EL (cell line): ENCODE measurements around the gene COQ3.

ENCODE experiments used
- DNase-seq: peaks from one replicate; pipeline ENCODE4 v3.0.0-alpha.2; 2016

Gene COQ3, protein sequence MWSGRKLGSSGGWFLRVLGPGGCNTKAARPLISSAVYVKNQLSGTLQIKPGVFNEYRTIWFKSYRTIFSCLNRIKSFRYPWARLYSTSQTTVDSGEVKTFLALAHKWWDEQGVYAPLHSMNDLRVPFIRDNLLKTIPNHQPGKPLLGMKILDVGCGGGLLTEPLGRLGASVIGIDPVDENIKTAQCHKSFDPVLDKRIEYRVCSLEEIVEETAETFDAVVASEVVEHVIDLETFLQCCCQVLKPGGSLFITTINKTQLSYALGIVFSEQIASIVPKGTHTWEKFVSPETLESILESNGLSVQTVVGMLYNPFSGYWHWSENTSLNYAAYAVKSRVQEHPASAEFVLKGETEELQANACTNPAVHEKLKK

DNA sequence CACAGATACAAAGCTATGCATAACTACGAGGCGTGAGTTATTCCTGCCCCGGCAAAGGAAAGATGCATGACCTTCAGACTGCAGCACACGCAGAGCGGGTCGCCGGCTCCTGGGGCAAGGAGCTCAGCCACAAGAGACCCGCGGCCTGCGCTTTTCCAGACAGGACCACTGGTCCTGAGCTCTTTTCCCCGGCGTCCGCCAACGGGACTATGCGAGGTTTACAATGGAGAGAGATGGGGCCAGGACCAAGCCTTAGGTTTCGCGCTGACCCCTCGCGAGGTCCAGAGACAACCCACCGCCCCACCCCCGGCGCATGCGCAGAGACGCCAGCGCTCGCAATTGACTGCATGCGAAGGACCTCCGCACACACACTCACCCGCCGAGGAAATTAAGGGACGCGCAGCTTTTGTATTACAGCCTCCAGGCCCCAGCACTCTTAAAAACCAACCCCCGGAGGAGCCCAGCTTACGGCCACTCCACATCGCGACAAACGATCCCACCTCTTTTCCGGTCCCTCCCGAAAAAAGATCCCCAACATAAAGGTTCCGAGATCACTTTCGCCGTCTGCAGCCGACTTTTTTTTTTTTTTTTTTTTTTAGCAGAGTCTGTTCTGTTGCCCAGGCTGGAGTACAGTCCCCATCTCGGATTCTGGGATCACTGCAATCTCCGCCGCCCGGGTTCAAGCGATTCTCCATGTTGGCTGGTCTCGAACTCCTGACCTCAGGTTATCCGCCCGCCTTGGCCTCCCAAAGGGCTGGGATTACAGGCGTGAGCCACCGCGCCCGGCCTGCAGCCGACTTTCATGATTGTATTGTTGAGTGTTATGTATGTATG is at the start of gene COQ3:
Gene COQ3, minus strand, starts transcription at position 498 of the 834 bp plus-strand sequence. Its CDS starts 16 bp downstream, at position 482.
- peak; percentile 81 for DNase-seq

- peak; percentile 27 for DNase-seq
Measured at GRCh38 chr6:99434702-99435530, 40.9 kb upstream of the COQ3 start.

DNA sequence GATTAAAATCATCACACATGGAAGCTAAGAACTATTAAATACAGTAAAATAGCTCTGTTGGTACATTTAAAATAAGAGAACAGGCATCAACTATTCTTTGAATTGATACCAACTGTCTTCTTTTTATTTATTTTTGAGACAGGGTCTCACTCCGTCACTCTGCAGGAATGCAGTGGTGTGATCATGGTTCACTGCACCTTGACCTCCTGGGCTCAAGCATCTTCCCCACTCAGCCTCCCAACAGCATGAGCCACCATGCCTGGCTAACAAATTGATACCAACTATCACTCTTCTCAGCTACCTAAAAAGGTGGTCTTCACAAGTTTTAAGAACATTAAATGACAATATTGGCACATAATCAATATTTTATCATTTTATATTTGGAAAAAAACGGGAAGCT is 38.9 kb upstream of the COQ3 start:
- no peak for DNase-seq

- no peak for DNase-seq
Measured at GRCh38 chr6:99431901-99432300, 37.9 kb upstream of the COQ3 start.

GRCh38 chr6:99427988-99428387 is 34.0 kb upstream of the COQ3 start:
- DNase-seq = no peak

DNA sequence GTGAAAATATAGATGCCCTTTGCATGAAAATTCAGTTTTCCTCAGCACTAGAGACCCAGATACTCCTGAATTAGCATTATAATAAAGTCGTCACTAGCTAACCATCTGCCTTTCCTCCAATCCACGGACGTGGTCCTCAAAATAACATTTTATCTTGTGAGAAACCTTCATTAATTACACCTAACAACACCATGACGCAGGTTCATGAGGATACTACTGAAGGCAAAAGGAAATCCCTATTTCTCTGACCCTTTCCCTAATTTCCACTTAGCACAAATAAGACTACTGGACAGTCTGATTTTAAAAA is 32.4 kb upstream of the COQ3 start:
- DNase-seq = no peak

GRCh38 chr6:99425647-99426450 is 31.9 kb upstream of the COQ3 start:
- peak; percentile 91 for DNase-seq

GRCh38 chr6:99424761-99425646 is 31.0 kb upstream of the COQ3 start, which contains the start of gene PNISR:
TSS of gene PNISR (minus strand) at chr6:99425308. CDS start at chr6:99414659, 10,649 bp downstream.
- peak; percentile 99 for DNase-seq

DNA sequence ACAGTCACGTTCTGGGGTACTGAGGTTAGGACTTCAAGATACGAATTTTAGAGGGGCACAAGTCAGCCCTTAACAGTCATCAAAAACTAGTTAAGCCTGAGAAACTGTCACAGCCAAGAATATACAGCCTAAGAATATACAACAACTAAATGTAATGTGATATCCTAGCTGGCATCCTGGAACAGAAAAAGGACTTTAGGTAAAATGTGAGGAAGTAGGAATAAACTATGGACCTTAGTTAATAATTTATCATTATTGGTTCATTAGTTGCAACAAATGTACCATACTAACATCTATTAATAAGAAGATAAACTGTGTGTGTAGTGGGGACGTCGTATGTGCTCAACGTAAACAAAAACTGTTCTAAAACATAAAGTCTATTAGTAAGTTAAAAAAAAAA is 30.0 kb upstream of the COQ3 start:
- no peak for DNase-seq

DNA sequence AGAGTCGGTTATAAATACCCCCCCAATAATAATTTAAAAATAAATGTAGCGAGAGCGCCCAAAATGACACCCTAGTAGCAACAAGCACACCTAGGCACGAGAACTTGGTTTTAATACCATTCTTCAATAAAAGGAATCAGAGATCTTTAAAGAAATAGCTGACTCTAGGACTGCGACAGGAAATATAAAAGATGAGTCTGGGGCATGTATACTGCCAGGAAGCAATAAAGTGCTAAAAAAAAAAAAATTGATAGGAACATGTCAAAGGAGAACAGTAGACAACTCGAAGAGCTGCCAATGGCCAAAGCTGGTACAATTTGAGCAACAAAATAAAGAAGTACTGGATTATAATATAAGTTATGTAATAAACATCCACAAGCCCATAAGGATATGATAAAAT is 28.9 kb upstream of the COQ3 start:
- no peak for DNase-seq

DNA sequence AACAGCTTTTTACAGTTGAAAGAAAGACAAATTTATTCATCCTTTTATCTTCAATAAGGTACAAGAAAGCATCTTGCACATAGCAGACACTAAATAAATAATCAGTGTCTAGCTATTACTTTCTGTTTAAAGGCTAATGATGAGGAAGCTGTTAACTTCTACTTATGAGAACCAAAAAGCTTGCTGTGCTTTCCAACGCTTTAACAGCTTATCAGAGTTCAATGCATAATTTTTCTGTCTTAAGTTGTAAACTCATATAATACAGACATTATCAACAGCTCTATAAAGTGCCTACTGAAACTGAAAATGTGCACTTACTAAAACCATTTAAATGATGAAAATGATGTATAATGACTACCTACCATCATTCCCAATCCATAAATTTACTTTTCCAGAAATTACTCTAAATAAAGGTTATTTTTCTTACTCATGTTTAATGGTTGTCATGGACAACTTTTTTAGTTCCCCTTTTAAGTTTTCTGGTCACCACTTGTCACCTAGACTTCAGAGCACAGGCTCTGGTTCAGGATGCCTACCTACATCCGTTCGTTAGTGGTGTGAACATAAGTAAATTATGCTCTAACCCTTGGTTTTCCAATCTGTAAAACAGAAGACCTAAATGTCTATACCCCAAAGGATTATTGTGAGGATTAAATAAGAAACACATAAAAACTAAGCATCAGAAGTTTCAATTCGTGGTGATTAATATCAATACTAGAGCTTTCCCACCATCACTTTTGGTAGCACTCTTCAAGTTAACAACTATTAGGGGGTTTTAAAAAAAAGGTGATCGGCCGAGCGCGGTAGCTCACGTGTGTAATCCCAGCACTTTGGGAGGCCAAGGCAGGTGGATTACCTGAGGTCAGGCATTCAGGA is 23.1 kb upstream of the COQ3 start:
- no peak for DNase-seq

DNA sequence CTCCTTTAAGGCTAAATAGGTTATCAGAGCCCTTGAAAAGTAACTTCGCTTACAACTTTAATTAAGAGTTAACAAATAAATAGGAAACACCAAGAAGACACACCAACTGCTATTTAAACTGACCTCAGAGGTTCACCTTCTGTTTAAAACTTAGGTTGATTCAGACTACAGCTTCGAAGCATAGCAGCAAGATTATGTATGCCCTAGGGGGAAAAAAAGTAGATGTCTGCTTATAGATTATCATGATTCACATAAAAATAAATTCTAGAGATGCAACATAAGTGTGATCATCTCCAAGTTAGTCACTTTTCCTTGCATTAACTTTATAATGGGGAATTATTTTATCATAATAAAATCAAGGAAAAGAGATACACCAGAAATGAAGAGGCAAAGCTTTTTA is 22.2 kb upstream of the COQ3 start:
- peak; percentile 56 for DNase-seq

DNA sequence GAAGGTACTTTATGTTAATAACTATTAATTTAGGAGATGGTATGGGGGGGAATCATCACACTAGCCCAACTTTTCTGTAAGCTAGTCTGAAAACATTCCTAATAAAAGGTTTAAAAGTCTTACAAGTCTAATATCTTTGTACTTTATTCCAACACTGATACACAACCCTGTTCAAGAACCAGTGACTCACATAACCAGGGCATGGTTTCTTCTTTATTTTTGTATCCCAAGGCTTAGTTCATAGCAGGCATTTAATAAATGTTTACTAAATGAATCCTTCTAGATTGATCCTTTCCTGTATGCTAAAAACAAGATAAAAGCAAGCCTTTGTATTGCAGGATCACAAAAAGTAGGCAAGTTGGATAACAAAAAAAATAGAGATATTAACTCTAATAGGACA is 21.5 kb upstream of the COQ3 start:
- no peak for DNase-seq

- no peak for DNase-seq
Measured at GRCh38 chr6:99412065-99412464, 18.1 kb upstream of the COQ3 start.

DNA sequence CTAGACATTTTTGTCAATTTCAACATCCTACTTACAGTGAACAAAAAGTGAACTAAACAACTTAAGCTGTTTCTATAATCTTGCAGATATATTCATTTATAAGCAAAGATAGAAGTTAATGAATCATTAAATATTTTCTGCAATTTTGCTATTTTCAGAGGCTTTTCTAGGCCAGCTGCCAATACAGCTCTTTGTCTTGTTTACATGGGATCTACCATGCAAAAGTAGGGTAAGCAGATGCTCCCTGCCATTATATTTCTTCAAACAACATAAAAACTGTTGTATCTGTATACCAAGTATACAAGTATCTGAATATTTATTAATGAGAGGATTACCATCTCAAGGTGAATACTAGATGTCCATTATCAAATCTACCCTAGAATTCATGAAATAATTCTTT is 15.7 kb upstream of the COQ3 start:
- DNase-seq = no peak

DNA sequence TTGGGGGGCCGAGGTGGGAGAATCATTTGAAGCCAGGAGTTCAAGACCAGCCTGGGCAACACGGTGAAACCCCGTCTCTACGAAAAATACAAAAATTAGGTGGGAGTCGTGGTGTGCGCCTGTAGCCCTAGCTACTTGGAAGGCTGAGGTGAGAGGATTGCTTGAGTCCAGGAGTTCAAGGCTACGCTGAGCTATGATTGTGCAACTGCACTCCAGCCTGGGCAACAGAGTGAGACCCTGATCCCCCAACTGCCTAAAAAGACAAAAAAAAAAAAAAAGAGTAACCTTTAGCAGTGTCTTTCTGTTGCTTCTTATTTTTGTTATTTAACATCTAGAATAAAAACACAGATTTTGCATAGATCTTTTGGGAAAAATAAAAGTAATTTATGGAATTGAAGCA is 13.1 kb upstream of the COQ3 start:
- DNase-seq = no peak

GRCh38 chr6:99402448-99402847 is 8.5 kb upstream of the COQ3 start:
- DNase-seq = no peak

DNA sequence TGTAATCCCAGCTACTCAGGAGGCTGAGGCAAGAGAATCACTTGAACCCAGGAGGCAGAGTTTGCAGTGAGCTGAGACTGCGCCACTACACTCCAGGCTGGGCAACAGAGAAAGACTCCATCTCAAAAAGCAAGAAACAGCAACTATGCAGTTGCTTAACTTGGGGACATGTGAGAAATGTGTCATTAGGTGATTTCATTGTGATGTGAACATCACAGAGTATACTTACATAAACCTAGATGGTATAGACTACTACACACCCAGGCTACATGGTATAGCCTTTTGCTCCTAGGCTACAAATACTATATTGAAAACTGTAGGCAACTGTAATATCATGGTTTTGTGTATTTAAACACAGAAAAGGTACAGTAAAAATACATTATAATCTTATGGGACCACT is 3.3 kb upstream of the COQ3 start:
- no peak for DNase-seq

DNA sequence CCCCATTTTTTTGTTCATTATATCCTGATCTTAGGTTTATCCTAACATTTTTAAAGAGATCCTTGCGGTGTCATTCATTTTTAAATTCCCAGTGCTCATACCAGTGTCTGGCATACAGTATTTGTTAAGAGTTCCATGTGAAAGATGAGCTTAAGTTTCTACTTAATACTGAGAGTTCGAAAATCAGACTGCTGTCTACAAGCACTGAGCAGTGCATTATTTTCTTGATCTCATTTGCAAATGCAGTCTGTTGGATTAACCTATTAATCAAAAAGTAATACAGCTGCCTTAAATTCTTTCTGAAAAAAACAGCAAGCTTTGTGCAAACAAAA is 663 bp downstream of the COQ3 start:
- DNase-seq = peak; percentile 8

GRCh38 chr6:99390896-99391295 is 3.1 kb downstream of the COQ3 start:
- no peak for DNase-seq

- DNase-seq = no peak
Measured at GRCh38 chr6:99384507-99384906, 9.5 kb downstream of the COQ3 start.
